ENCODE results near the gene WBP11. TPM values are rescaled to one million over a fixed set of nuclear protein-coding genes. Genes with fewer than 3 reads are reported as not detected.
A peak's percentile ranks its signal among the peaks of the same experiment; 100 is the strongest.

The WBP11 gene
- total RNA-seq, 1 experiment from 2014 or later = 111 TPM

- POLR2A ChIA-PET = interaction anchor here (1.0 kb wide), 1 partner anchor 9 kb away, joined by 4 read pairs; the partner anchor contains the start of gene WBP11
- no peak for DNase-seq (ENCODE audit: low spot score)
- H3K4me1 Mint-ChIP-seq = no peaks in the 10 kb centered on the region
- no peak overlapping the region for H3K27ac Mint-ChIP-seq
- no peaks in the 10 kb centered on the region for H3K36me3 Mint-ChIP-seq
- no peak for TF ChIP-seq GABPB1 (CRISPR knock-in tag; IDR thresholded peaks at IDR 0.05)
- no peak for TF ChIP-seq ZNF317 (CRISPR knock-in tag; IDR thresholded peaks at IDR 0.05; ENCODE audit: borderline replicate concordance, low read depth)
- no peak for TF ChIP-seq TP53 (CRISPR knock-in tag; IDR thresholded peaks at IDR 0.05)
- TF ChIP-seq NR2C2 (CRISPR knock-in tag; IDR thresholded peaks at IDR 0.05) = no peak
- no peak for TF ChIP-seq PREB (CRISPR knock-in tag; IDR thresholded peaks at IDR 0.05; ENCODE audit: borderline replicate concordance)
- TF ChIP-seq ZSCAN18 (CRISPR knock-in tag; IDR thresholded peaks at IDR 0.05) = no peak
- no peak for TF ChIP-seq SOX15 (CRISPR knock-in tag; IDR thresholded peaks at IDR 0.05)
- no peak for TF ChIP-seq CDX4 (CRISPR knock-in tag; IDR thresholded peaks at IDR 0.05; ENCODE audit: borderline replicate concordance)
- no peak for TF ChIP-seq CREB1 (CRISPR knock-in tag; IDR thresholded peaks at IDR 0.05)
- no peak for TF ChIP-seq NFYB (CRISPR knock-in tag; conservative IDR thresholded peaks at IDR 0.05; ENCODE audit: low read depth)
- TF ChIP-seq NFE2L1 (CRISPR knock-in tag; IDR thresholded peaks at IDR 0.05) = no peak
- TF ChIP-seq ZNF671 (CRISPR knock-in tag; IDR thresholded peaks at IDR 0.05) = no peak
- no peak for TF ChIP-seq ATF1 (CRISPR knock-in tag; IDR thresholded peaks at IDR 0.05)
- no peak for TF ChIP-seq CREM (CRISPR knock-in tag; IDR thresholded peaks at IDR 0.05)
- TF ChIP-seq ATF6 (CRISPR knock-in tag; IDR thresholded peaks at IDR 0.05) = no peak
- no peak for TF ChIP-seq E2F4 (CRISPR knock-in tag; IDR thresholded peaks at IDR 0.05; ENCODE audit: borderline replicate concordance, low read depth)
- CTCF ChIA-PET = interaction anchor here (1.0 to 3.4 kb wide), 14 partner anchors 10 to 410 kb away, joined by 3 to 44 read pairs (median 5); partner anchors contain the start of gene RERG
- H3K9me3 Mint-ChIP-seq = no peaks in the 10 kb centered on the region
- H3K27me3 Mint-ChIP-seq (ENCODE audit: low read depth) = no peaks in the 10 kb centered on the region
- H3K4me3 Mint-ChIP-seq = no peak overlapping the region
- ATAC-seq = no peak
Observed at GRCh38 chr12:14811486-14811885, 8.2 kb upstream of the WBP11 start.

- H3K27ac Mint-ChIP-seq = no peak overlapping the region
- TF ChIP-seq SMAD4 (CRISPR knock-in tag; IDR thresholded peaks at IDR 0.05) = no peak
- TF ChIP-seq ZSCAN18 (CRISPR knock-in tag; IDR thresholded peaks at IDR 0.05) = no peak
- no peak for TF ChIP-seq ESRRA (CRISPR knock-in tag; IDR thresholded peaks at IDR 0.05; ENCODE audit: borderline replicate concordance)
- no peak for TF ChIP-seq JAZF1 (CRISPR knock-in tag; IDR thresholded peaks at IDR 0.05)
- no peaks in the 10 kb centered on the region for H3K27me3 Mint-ChIP-seq (ENCODE audit: low read depth)
- H3K4me1 Mint-ChIP-seq = no peaks in the 10 kb centered on the region
- DNase-seq (ENCODE audit: low spot score) = peak; percentile 49
- POLR2A ChIA-PET = interaction anchor here (1.0 kb wide), 1 partner anchor 8 kb away, joined by 4 read pairs; the partner anchor contains the start of gene WBP11
- CTCF ChIA-PET = interaction anchor here (0.6 to 3.4 kb wide), 15 partner anchors 11 to 531 kb away, joined by 3 to 44 read pairs (median 5); partner anchors contain the start of gene RERG
- no peak overlapping the region for H3K4me3 Mint-ChIP-seq
- H3K36me3 Mint-ChIP-seq = no peaks in the 10 kb centered on the region
- peak; percentile 96 for ATAC-seq
- no peaks in the 10 kb centered on the region for H3K9me3 Mint-ChIP-seq
Observed at GRCh38 chr12:14810953-14811483, 7.7 kb upstream of the WBP11 start.
